NCI-H187 treated with DMSO at 0.1 percent for 48 hours (cell line): Measurements from ENCODE around the gene ATRIP.
"Not testable (repeated sequence)": the region's sequence is repeated elsewhere in the genome, so short reads cannot be mapped to it uniquely, and the experiment has no call there.

Source experiments
- DNase-seq: peaks from one replicate; lab custom pipeline; 2025; lab: John Stamatoyannopoulos, UW

The ATRIP gene

DNA sequence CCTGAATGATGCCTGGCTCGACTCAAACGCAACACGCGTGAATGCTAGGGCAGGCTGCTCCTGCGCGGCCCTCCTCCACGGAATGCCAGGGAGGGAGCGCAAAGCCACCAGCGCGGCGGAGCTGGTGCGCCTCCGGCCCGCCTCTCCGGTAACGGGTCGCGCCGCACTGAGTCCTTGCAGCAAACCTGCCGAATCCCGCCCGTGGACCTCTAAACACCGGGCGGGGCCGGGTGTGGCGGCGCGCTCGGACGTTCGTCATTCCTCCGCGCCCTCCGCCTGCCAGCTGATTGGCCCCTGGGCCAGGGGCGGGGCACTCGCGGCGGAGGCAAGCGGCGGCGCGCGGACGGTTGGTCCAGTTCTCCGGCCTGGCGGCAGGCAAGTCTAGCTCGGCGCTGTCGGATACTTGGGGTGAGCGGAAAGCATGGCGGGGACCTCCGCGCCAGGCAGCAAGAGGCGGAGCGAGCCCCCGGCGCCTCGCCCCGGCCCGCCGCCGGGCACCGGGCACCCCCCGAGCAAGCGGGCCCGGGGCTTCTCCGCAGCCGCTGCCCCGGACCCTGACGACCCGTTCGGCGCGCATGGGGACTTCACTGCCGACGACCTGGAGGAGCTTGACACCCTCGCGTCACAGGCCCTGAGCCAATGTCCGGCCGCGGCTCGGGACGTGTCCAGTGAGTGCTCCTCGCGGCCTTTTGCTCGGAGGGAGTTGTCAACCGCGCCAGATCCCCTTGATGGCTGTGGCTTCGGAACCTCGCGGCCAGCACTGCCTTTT is at the start of gene ATRIP:
ATRIP (plus strand) TSS at position 313 of the 769 bp plus-strand sequence; CDS start at position 422, 109 bp downstream.
- no peak for DNase-seq

DNA sequence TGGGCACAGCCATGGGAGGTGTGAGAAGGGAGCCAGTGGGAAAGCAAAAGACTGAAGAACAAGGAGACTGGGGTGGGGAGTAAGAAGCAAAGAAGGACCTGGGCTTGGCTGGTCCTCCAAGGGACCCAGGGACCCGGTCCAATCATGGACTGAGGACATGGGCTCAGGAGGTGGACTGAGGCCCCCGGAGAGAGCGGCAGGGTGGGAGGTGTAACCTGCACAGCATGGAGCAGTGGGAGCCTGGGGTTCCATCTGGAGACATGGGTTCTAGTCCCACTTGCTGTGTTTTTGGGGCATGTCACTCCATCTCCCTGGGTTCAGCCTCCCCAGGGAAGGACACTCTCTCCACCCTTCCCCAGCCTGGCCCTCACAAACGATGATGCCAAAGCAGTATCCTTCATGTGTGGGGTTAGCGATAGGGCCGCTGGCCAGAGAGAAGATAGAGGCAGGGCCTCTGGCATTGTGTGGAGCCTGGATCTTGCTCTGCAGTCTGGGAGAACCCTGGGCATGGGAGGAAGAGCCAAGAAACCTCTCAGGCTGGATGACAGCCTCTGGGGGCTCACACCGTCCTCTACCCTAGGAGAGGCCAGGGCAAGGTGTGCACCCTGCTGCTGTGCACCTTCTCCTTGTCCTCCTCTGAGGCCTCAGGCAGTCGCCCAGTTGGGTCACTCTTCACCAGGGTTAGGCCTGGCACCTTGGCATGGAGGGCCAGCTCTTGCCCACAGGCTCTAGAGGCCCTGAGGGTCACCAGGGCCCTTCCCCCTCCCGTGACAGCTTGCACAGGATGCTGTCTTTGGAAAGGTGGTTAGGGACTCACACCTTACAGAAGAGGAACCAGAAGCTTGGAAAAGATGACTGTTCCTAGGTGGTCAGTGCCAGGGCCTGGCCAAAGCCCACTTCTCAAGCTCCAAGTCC is 48.5 kb upstream of the ATRIP start:
- DNase-seq: no peak

DNA sequence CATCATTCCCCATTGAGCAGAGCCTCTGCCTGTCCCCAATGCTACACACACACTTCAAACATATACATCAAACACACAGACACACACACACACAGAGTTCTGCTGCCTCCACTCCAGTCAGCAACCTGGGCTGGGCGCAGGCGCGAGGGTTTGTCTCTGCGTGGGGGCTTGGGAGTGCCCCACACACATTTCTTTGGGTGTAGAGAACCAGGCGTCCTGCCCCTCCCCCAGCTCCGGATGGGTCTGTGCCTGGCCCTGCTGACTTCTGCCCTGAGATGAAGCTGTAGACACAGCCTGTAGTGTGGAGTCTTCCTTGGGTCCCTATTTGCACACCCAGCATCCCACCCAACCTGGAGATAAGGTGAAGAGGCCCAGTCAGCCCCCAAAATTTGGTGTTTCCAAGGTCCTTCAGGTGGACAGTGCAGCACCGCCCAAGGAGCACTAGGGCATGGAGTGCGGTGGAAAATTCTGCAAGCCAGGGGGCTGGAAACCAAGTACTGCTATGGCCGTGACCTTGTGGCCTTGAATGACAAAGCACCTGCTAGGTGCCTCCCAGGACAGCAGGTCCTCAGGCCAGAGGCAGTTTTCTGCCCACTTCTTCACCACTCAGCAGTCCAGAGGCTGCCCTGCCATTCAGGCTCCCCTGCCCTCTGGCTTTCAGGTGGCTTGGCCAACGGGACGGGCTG is 47.7 kb upstream of the ATRIP start:
- no peak for DNase-seq

DNA sequence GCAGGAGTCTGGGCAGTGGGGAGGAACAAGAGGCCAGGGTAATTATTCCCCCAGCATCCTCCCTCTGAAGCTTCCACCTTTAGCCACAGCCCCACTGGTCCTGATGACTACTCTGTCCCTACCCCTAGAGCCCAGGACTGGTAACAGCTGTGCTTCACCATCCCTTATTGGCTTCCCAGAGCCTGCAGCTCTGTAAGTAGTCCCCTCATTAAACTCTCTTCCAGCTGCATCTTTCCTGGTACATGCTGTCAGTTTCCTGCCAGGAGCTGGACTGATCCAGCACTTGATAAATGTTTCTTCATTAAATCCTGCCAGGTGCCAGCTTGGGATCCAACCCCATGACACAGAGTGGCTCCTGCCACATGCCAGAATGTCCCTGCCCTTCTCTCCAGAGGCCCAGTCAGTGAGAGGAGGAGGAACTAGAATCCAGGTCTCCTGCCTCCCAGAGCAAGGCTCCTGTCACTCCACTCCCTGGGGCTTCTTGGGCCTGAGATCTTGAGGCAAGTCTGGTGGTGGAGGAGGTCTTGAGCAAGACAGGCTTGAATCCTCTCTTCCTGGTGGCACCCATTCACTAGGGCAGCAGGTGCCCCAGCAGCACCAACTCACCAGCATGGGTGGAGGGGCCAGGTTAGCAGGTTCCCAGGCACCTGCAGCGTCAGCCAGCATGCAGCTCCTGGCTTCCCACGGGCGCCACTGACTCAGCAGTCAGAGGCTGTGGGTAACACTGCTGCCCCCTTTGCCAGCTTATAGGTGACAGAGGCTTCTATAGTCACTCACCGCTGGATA is 47.0 kb upstream of the ATRIP start:
- DNase-seq: no peak

GRCh38 chr3:48400824-48401433 is 45.6 kb upstream of the ATRIP start:
- DNase-seq: no peak

DNA sequence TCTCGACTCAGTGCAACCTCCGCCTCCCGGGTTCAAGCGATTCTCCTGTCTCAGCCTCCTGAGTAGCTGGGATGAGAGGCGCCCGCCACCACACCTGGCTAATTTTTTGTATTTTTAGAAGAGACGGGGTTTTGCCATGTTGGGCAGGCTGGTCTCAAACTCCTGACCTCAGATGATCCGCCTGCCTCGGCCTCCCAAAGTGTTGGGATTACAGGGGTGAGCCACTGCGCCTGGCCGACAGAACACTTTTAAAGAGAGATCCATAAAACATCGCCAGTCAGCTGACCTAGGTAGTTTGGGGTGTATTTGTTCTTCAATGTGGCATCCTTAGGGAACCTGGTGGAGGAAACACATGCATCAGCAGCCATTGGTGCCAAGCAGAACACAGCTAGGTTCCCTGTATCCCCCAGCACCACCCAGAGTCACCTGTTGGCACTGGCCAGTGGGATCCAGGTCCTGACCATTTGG is 45.1 kb upstream of the ATRIP start:
- DNase-seq: not testable (repeated sequence)

- no peak for DNase-seq
Measured at GRCh38 chr3:48402281-48402732, 44.2 kb upstream of the ATRIP start.

DNA sequence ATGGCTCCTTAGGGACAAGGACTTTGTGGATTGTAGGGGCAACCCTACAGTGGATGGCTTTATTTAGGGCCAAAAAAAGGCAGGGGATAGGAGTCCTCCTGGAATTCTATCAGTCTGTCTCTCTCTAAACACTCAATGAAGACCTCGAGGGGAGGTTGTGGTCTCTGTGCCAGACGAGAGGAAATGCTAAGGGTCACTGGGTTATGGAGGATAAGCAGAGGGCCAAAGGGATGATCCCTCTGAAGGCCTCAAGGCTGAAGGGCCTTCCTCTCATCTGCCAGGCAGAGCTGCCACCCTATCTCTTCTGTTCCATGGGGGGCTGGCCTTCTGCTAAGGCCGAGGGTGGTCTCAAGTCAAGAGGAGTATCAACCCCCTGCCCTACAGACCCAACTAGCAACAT is 43.6 kb upstream of the ATRIP start:
- DNase-seq: no peak

DNA sequence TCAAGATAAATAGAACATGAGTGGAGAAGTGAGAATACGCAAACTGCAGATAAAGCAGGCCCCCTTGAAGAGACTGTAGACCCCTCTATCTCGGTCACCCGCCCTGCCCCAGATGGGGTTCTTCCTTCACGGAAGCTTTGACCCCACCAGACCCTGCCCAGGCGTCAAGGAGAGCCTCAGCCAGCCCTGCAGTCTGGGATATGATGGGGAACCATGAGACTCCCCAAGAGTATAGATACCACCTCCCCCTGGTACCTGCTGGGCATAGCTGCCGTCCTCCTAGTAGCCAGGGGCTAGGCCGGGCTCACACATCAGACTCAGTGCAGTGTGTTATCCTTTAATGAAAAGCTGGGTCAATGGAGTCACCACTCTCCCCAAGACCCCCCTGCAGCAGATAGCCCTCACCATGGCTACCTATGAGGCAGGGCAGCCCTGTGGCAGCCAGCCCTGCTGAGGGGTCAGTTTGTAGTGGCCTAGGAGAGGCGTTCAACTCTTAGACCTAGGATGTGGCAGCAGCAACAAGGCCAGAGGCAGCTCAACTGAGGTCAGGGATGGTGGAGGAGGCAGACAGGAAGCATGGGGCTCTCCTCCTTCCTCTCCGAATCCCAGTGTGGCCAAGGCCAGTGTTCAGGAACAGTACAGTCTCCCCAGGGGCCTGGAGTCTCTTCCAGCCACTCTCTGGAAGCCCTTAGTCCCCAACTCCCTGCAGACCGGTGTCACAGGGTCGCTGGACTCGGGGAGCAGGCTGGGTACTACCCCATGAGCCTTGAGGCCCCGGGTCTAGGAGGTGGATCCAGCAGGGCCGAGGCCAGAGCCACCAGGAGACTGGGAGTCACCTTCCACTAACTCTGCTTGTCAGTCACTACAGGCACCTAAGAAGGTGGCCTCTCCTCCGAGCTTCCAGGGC is 42.8 kb upstream of the ATRIP start:
- DNase-seq: no peak

DNA sequence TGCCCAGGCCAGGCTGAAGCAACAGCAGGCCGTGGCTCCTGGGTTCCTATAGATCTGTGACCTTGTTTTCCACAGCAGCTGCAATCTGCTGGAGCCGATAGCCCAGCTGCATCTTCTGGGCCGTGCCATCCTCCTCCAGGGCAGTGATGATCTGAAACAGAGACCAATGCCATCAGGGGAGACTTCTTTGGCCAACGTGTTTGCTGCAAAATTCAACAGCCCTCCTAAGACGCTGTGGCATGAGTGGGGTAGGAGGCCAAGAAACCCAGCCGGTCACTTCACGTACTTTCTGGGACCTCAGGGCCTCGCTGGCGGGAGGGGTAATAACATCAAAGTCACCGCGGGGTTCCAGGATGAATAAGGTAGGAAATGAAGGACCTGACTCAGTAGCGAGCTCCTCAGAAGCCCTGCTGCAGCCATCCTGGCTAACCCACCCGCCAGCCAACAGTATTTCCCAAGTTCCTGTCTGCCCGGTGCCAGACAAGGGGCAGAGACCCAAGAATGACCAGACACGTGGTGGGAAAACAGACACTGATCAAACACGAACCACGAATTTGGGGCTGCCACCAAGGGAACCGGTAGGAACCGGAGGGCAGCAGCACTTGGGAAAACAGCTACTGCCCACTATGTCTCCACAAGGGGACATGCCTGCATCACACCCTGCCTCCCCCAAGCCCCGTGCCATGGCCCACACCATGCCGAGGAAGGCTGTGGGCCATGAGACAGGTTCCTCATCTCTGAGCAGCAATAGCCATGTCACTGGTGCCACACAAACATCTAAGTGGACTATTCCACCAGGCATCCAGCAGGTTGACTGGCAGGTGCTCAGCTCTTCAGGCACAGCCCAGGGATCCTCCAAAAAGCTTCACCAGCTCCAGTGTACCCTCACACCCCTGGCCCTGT is 41.8 kb upstream of the ATRIP start:
- DNase-seq: no peak

DNA sequence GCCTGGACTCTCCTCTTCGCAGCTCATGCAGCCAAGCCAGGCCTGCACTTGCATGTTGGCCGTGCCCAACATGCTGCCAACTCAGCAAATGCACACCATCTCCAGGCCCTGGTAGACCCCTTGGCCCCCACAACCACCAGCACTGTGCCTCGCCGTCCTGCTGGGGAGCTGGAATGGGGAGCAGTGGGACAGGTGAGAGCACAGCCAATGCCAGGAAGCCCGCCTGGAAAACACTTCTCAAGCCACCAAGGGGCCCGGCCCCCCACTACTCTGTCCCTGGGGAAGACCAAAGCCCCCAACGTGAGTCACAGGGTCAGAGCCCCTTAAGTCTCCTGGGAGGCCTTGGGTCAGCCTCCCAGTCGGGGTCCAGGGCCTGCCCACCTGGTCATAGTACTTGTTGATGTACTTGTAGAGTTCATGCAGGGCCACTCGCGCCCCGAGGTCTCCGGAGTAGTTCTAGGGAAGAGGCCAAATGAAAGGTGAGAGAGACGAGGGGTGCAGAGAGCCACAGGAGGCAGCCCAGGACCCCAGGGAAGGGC is 41.1 kb upstream of the ATRIP start:
- DNase-seq: no peak

DNA sequence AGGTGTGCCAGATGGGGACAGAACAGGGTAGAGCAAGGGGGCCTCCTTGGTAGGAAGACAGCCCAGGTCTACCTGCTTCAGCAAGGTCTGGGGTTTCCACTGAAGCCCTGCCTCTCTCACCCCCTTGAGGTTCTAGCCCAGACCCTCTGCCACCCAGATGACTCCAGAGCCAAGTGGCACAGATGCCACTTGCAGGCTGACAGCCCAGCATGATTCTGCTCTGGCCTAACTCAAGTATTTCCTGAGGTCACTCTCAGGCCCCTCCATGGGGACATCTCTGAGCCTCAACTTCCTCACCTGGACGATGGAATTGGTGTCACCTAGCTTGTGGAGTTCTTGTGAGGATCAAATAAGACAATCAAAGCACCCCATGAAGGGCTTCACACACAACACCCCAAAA is 40.6 kb upstream of the ATRIP start:
- no peak for DNase-seq

- DNase-seq: no peak
Measured at GRCh38 chr3:48406443-48407431, 39.8 kb upstream of the ATRIP start.

- no peak for DNase-seq
Measured at GRCh38 chr3:48407542-48408099, 38.9 kb upstream of the ATRIP start.

DNA sequence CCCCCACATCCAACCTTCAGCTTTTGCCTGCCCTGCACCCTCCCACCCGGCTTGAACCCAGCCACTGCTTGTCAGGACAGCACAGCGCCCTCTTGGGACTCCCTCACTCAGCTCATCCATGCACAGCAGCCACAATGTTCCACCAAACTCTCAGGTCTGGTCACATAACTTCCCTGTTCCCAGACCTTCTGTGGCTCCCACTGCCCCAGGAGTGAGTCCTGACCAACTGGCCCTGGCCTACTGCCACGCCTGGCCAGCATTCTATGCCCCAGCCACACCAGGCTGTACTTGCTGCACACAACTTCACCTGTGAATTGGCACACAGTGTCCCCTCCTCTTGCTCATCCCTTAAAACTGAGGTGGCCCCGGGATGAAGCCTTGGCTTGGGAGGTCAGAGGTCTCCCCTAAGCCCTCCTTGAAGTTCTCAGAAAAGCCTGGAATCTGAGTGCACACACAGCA is 37.7 kb upstream of the ATRIP start:
- DNase-seq: no peak

DNA sequence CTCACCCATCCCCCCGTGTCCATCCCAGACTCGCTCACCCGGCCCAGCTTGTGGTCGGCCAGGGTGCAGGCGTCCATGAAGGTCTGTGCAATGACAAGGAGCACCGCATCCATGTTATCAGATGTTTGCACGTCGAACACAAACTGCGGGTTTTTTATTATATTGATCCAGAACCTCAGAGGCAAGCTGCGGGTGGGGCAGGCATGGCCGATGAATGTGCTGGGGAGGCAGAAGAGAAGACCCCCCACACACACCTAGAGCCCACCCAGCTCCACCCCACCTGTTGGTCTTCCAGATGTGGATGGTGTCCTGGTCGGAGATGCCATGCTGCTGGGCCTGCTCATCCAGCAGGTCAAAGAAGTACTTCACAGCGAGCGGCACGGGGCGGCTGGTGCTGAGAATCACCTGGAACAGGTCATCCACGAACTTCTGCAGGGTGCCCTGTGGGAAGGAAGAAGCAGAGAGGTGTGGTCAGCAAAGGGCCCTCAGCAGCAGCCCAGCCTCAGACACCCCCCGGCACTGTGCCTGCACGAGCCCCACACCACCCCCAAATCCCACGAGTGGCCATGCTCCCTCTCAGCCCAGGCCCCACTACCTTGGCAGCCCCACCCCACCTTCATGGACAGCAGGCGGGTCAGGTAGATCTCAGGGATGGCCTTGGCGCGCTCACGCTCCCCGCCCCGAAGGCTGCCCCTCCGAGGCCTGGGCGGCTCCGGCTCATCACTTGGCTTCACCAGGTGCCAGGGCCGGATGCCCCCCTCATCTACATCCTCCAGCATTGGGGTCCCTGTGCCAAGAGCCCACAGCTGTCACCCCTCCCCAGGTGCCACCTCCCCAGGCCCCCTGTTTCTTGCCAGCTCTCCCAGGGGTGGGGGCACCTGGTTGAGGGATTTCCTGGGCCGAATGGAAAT is 37.0 kb upstream of the ATRIP start:
- DNase-seq: no peak
